Uterus (tissue), 2 donors: ENCODE data around the gene ABCB10.

ENCODE experiments used
- CTCF ChIP-seq, 4 experiments: fragments of 200-600 bp in 2 of 4; fragments of 450-650 bp in 2 of 4; sonication (generic) in 2 of 4; IDR thresholded peaks; one replicate each; pipeline ENCODE4 v1.5.1; 2016 to 2019; ENCODE audit warnings: antibody characterized with exemption in 4 of 4, mild to moderate bottlenecking in 2 of 4, moderate library complexity in 1 of 4
- POLR2A ChIP-seq, 2 donors: fragments of 450-650 bp; IDR thresholded peaks; one replicate each; pipeline ENCODE4 v1.6.1; 2016; ENCODE audit warnings: antibody characterized with exemption in 2 of 2, mild to moderate bottlenecking in 1 of 2, moderate library complexity in 1 of 2

- TF ChIP-seq CTCF (IDR thresholded peaks at IDR 0.05): no peak
- TF ChIP-seq POLR2A (IDR thresholded peaks at IDR 0.05): no peak
These were observed 19.9 kb upstream of the ABCB10 start for GRCh38 chr1:229578168-229579058.
